ENCODE measurements around the gene PCF11. TPM values are rescaled to one million over a fixed set of nuclear protein-coding genes. Genes with fewer than 3 reads are reported as not detected.
A peak's percentile ranks its signal among the peaks of the same experiment; 100 is the strongest.

PCF11 gene
- total RNA-seq, result 10 to 100 TPM; 46.8 to 47.9 TPM

DNA sequence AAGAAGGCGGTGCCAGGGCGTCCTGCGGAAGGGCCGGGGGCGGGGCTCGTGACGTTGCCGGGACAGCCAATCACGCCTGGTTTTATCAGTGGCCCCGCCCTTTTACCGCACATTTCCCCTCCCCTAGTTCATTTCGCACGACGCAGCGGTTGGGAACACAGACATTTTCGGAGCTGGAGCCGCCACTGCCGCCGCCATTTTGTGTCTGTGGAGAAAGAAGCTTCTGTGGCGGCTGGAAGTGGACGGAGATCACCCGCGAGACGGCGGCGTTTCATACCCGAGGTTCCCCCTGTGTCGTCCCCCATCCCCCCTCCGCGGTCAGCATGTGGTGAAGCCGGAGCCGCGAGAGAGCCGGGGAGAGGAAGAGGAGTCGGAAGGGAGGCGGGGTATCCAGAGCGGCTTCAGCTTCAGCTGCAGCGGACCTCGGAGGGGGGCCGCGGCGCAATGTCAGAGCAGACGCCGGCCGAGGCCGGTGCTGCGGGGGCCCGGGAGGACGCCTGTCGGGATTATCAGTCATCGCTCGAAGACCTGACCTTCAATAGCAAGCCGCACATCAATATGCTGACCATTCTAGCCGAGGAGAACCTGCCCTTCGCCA is at the start of gene PCF11:
PCF11 (plus strand) TSS at position 136 of the 598 bp plus-strand sequence; CDS start at position 445, 309 bp downstream.
- DNase-seq, result no peak
- Mint-ChIP-seq H3K9me3 (no peaks in the 10 kb centered on the region), H3K4me3 (peak within 1 kb of the TSS; percentile 100), H3K27ac (peak within 1 kb of the TSS; percentile 100), H3K4me1 (ENCODE audit: low read depth) (peaks cover 27% of the 10 kb centered on the region), H3K36me3 (peaks cover 46% of the 10 kb centered on the region), H3K27me3 (no peaks in the 10 kb centered on the region)
- ChIA-PET CTCF (interaction anchor here (0.6 to 2.0 kb wide), 13 partner anchors 8 to 439 kb away, joined by 3 to 7 read pairs (median 4); partner anchors contain the start of genes DDIAS and RAB30), POLR2A (interaction anchor here (0.7 to 5.7 kb wide), 22 partner anchors 11 to 421 kb away, joined by 3 to 67 read pairs (median 5); partner anchors contain the start of genes ANKRD42, CCDC90B, DDIAS and PRCP)
- intact Hi-C loops (cut with micrococcal nuclease), result loop anchor here (1.0 to 2.0 kb wide), 9 partner anchors 35 to 257 kb away; partner anchors contain the start of genes ANKRD42, CCDC90B, PRCP and RAB30

GRCh38 chr11:83112886-83113285 is 44.0 kb upstream of the PCF11 start:
- DNase-seq, result no peak
- intact Hi-C loops (cut with micrococcal nuclease), result no loop called here
- Mint-ChIP-seq H3K27me3 (no peaks in the 10 kb centered on the region), H3K4me1 (ENCODE audit: low read depth) (peaks cover 26% of the 10 kb centered on the region), H3K36me3 (no peaks in the 10 kb centered on the region), H3K4me3 (no peak overlapping the region), H3K27ac (no peak overlapping the region), H3K9me3 (no peaks in the 10 kb centered on the region)
- CTCF ChIA-PET, result no interaction called here
- POLR2A ChIA-PET, result no interaction called here

GRCh38 chr11:83115026-83115425 is 41.9 kb upstream of the PCF11 start:
- POLR2A ChIA-PET, result no interaction called here
- intact Hi-C loops (cut with micrococcal nuclease), result no loop called here
- no peaks in the 10 kb centered on the region for H3K27me3 Mint-ChIP-seq
- no peak overlapping the region for H3K27ac Mint-ChIP-seq
- no peaks in the 10 kb centered on the region for H3K36me3 Mint-ChIP-seq
- DNase-seq, result no peak
- H3K9me3 Mint-ChIP-seq, result no peaks in the 10 kb centered on the region
- CTCF ChIA-PET, result no interaction called here
- peaks cover 35% of the 10 kb centered on the region for H3K4me1 Mint-ChIP-seq (ENCODE audit: low read depth)
- H3K4me3 Mint-ChIP-seq, result no peak overlapping the region

GRCh38 chr11:83115551-83115950 is 41.4 kb upstream of the PCF11 start:
- Mint-ChIP-seq H3K4me3 (no peak overlapping the region), H3K36me3 (no peaks in the 10 kb centered on the region), H3K4me1 (ENCODE audit: low read depth) (peaks cover 41% of the 10 kb centered on the region), H3K27ac (no peak overlapping the region), H3K27me3 (no peaks in the 10 kb centered on the region), H3K9me3 (no peaks in the 10 kb centered on the region)
- ChIA-PET CTCF (no interaction called here), POLR2A (interaction anchor here (0.7 kb wide), 1 partner anchor 50 kb away, joined by 6 read pairs; no protein-coding TSS in a partner anchor)
- intact Hi-C loops (cut with micrococcal nuclease), result no loop called here
- no peak for DNase-seq

DNA sequence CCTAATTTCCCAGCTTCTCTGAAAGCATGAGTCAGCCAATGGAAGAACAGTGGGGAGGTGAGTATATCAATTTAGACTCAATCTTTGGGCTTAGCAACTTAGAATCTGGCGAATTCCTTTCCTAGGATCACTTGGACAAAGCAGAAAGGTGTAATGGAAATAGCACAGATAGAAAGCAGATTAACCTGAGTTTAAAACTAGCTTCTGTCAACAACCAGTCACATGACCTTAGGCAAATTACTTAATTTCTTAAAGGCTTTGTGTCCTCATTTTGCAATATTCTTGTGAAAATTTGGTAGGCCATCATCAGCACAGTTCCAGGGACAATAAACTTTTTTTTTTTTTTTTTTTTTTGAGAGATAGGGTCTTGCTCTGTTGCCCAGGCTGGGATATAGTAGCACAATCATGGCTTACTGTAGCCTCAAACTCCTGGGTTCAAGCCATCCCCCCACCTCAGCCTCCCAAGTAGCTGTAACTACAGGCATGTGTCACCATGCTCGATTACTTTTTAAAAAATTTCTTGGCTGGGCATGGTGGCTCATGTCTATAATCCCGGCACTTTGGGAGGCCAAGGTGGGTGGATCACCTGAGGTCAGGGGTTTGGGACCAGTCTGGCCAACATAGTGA is 40.8 kb upstream of the PCF11 start:
- peaks cover 44% of the 10 kb centered on the region for H3K4me1 Mint-ChIP-seq (ENCODE audit: low read depth)
- H3K9me3 Mint-ChIP-seq, result no peaks in the 10 kb centered on the region
- intact Hi-C loops (cut with micrococcal nuclease), result loop anchor here (2.0 kb wide), 1 partner anchor 43 kb away; no protein-coding TSS in a partner anchor
- ChIA-PET CTCF (no interaction called here), POLR2A (interaction anchor here (0.7 kb wide), 1 partner anchor 50 kb away, joined by 6 read pairs; no protein-coding TSS in a partner anchor)
- H3K27ac Mint-ChIP-seq, result no peak overlapping the region
- no peak overlapping the region for H3K4me3 Mint-ChIP-seq
- no peak for DNase-seq
- no peaks in the 10 kb centered on the region for H3K27me3 Mint-ChIP-seq
- H3K36me3 Mint-ChIP-seq, result no peaks in the 10 kb centered on the region

DNA sequence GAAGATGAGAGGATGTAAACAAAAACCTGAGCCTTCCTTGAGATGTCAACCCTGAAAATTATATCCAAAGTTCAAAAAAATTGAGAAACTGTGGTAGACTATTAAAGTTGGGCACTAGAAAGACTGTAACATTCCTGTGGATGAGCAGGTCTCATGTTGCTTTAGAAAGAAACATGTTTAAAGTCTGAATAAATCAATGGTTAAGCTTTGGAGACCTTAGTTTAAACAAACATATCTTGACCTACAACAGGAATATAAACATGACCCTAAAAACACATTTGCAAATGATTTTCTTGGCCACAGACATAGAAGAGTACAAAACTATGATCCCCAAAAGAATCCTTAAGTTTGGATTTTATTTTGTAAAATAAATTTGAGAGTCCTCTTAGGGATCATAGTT is 38.1 kb upstream of the PCF11 start:
- no peak for DNase-seq
- intact Hi-C loops (cut with micrococcal nuclease), result no loop called here
- H3K36me3 Mint-ChIP-seq, result no peaks in the 10 kb centered on the region
- H3K4me1 Mint-ChIP-seq (ENCODE audit: low read depth), result peaks cover 59% of the 10 kb centered on the region
- POLR2A ChIA-PET, result no interaction called here
- no peaks in the 10 kb centered on the region for H3K9me3 Mint-ChIP-seq
- H3K4me3 Mint-ChIP-seq, result no peak overlapping the region
- peak overlapping the region; percentile 26 for H3K27ac Mint-ChIP-seq
- CTCF ChIA-PET, result interaction anchor here (1.4 kb wide), 1 partner anchor 174 kb away, joined by 3 read pairs; no protein-coding TSS in a partner anchor
- H3K27me3 Mint-ChIP-seq, result no peaks in the 10 kb centered on the region

DNA sequence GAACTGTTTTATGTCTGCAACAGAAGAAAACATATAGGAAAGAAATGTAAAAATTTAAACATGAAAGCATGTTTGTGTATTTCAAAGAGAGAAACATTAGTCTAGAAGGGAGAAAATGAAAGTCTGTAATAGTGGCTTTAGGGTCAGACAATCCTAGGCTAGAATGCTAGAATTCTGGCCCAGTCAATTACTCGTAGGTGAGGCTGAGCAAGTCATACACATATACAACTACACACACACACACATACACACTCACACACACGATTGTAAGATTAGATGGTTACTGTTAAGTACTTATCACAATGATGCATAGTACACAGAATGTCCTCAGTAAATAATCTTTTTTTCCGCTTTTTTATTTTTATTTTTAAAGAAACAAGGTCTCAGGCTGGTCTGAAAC is 37.7 kb upstream of the PCF11 start:
- H3K4me1 Mint-ChIP-seq (ENCODE audit: low read depth), result peaks cover 59% of the 10 kb centered on the region
- H3K27ac Mint-ChIP-seq, result no peak overlapping the region
- H3K27me3 Mint-ChIP-seq, result no peaks in the 10 kb centered on the region
- no peaks in the 10 kb centered on the region for H3K9me3 Mint-ChIP-seq
- intact Hi-C loops (cut with micrococcal nuclease), result no loop called here
- DNase-seq, result no peak
- H3K36me3 Mint-ChIP-seq, result no peaks in the 10 kb centered on the region
- POLR2A ChIA-PET, result no interaction called here
- CTCF ChIA-PET, result no interaction called here
- no peak overlapping the region for H3K4me3 Mint-ChIP-seq

DNA sequence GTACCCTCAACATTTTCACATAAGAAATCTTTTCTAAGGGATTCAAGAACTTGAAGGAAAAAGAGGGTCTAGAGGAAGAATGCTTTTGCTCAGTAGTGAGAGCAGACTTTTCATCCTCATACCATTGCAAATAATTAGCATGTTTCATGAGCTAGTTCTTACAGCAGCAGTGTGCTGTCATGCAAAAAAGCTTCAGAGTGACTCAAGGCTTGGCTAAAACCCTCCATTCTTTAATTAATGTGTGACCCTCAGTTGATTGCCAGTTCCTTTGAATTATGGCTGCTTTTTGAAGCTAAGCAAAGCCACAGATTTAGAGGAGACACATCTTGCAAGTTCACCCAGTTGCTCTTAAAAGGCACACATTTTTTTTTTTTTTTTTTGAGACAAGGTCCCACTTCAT is 36.6 kb upstream of the PCF11 start:
- Mint-ChIP-seq H3K9me3 (no peaks in the 10 kb centered on the region), H3K36me3 (no peaks in the 10 kb centered on the region), H3K4me1 (ENCODE audit: low read depth) (peaks cover 52% of the 10 kb centered on the region), H3K4me3 (no peak overlapping the region), H3K27me3 (no peaks in the 10 kb centered on the region), H3K27ac (no peak overlapping the region)
- intact Hi-C loops (cut with micrococcal nuclease), result no loop called here
- CTCF ChIA-PET, result no interaction called here
- POLR2A ChIA-PET, result interaction anchor here (0.6 to 1.3 kb wide), 3 partner anchors 27 to 69 kb away, joined by 4 to 7 read pairs (median 5); partner anchors contain the start of gene PCF11
- no peak for DNase-seq

DNA sequence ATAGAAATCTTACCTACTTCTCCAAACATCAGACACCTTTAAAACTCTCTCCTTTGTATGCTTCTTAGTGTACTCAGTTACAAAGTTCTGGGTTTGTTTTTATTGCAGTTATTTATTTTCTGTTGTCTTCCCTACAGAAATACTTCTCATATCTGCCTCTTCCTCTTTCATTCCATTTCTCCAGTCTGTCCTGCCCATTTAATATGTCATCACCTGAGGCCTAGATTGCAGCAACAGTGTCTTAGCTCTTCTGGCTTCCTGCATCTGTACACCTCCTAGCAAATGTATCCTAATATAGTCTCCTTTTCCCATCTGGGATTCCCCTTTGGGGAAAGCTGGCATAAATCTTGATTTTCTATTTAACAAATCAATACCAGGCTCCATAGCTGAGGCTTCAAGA is 34.9 kb upstream of the PCF11 start:
- Mint-ChIP-seq H3K9me3 (no peaks in the 10 kb centered on the region), H3K27ac (no peak overlapping the region), H3K4me3 (no peak overlapping the region), H3K4me1 (ENCODE audit: low read depth) (peaks cover 39% of the 10 kb centered on the region), H3K27me3 (no peaks in the 10 kb centered on the region), H3K36me3 (no peaks in the 10 kb centered on the region)
- intact Hi-C loops (cut with micrococcal nuclease), result loop anchor here (1.0 kb wide), 1 partner anchor 34 kb away; no protein-coding TSS in a partner anchor
- no peak for DNase-seq
- POLR2A ChIA-PET, result no interaction called here
- CTCF ChIA-PET, result no interaction called here

DNA sequence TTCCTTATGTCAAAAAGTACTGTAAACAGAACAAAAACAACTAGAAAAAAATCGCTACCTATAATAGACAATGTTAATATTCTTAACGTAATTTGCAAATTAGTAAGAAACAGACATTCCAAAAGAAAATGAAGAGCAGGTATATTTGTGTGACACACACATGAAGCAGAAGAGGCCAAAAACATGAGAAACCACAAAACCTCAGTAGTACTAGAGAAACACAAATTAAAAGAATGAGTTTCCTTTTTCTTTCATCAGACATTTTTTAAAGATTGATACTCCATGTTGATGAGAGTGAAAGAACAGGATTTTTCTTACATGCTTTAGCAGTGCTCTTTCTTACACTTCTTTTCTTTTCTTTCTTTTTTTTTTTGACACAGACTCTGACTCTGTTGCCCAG is 34.2 kb upstream of the PCF11 start:
- intact Hi-C loops (cut with micrococcal nuclease), result loop anchor here (1.0 kb wide), 1 partner anchor 34 kb away; no protein-coding TSS in a partner anchor
- Mint-ChIP-seq H3K36me3 (no peaks in the 10 kb centered on the region), H3K9me3 (no peaks in the 10 kb centered on the region), H3K27ac (no peak overlapping the region), H3K27me3 (no peaks in the 10 kb centered on the region), H3K4me1 (ENCODE audit: low read depth) (peaks cover 33% of the 10 kb centered on the region), H3K4me3 (no peak overlapping the region)
- DNase-seq, result no peak
- CTCF ChIA-PET, result no interaction called here
- POLR2A ChIA-PET, result no interaction called here

- no peaks in the 10 kb centered on the region for H3K36me3 Mint-ChIP-seq
- POLR2A ChIA-PET, result no interaction called here
- CTCF ChIA-PET, result no interaction called here
- H3K27me3 Mint-ChIP-seq, result no peaks in the 10 kb centered on the region
- peaks cover 25% of the 10 kb centered on the region for H3K4me1 Mint-ChIP-seq (ENCODE audit: low read depth)
- no peak overlapping the region for H3K4me3 Mint-ChIP-seq
- no peak for DNase-seq
- no peak overlapping the region for H3K27ac Mint-ChIP-seq
- H3K9me3 Mint-ChIP-seq, result no peaks in the 10 kb centered on the region
- intact Hi-C loops (cut with micrococcal nuclease), result no loop called here
These were observed 32.1 kb upstream of the PCF11 start for GRCh38 chr11:83124636-83125424.

GRCh38 chr11:83125577-83125976 is 31.4 kb upstream of the PCF11 start:
- intact Hi-C loops (cut with micrococcal nuclease), result no loop called here
- no peaks in the 10 kb centered on the region for H3K9me3 Mint-ChIP-seq
- H3K4me3 Mint-ChIP-seq, result no peak overlapping the region
- CTCF ChIA-PET, result no interaction called here
- peaks cover 18% of the 10 kb centered on the region for H3K4me1 Mint-ChIP-seq (ENCODE audit: low read depth)
- POLR2A ChIA-PET, result no interaction called here
- H3K27me3 Mint-ChIP-seq, result no peaks in the 10 kb centered on the region
- H3K36me3 Mint-ChIP-seq, result no peaks in the 10 kb centered on the region
- H3K27ac Mint-ChIP-seq, result no peak overlapping the region
- DNase-seq, result no peak

Measured in activated CD4-positive, alpha-beta memory T cell treated with anti-CD3 and anti-CD28 coated beads for 36 hours (primary cell).